Smooth muscle cell (in vitro differentiated cells): ENCODE measurements around the gene SLMAP. TPM values are rescaled to one million over a fixed set of nuclear protein-coding genes. Genes with fewer than 3 reads are reported as not detected.

Source experiments
- DNase-seq: peaks from one replicate; lab custom pipeline; 2025; ENCODE audit not compliant: unreplicated experiment; lab: John Stamatoyannopoulos, UW
- H2AFZ ChIP-seq: fragments of 200-600 bp; sonication (generic); 2 replicates; pipeline ENCODE4 v1.6.0; 2016; ENCODE audit warnings: antibody characterized with exemption, low read depth, mild to moderate bottlenecking
- H3F3A ChIP-seq: fragments of 200-600 bp; sonication (generic); 2 replicates; pipeline ENCODE4 v1.6.0; 2017; ENCODE audit warnings: antibody characterized with exemption, low read depth
- H3K27ac ChIP-seq: fragments of 200-600 bp; sonication (generic); 2 replicates; pipeline ENCODE4 v1.5.1; 2016; ENCODE audit warnings: low read depth, mild to moderate bottlenecking
- H3K27me3 ChIP-seq: fragments of 200-600 bp; sonication (generic); 2 replicates; pipeline ENCODE4 v1.6.1; 2016; ENCODE audit warnings: low read depth, mild to moderate bottlenecking
- H3K36me3 ChIP-seq: fragments of 200-600 bp; sonication (generic); 2 replicates; pipeline ENCODE4 v1.5.1; 2016; ENCODE audit warnings: low read depth
- H3K4me1 ChIP-seq: fragments of 200-600 bp; sonication (generic); 2 replicates; pipeline ENCODE4 v1.5.1; 2016; ENCODE audit warnings: low read depth
- H3K4me2 ChIP-seq: fragments of 200-600 bp; sonication (generic); 2 replicates; pipeline ENCODE4 v1.6.0; 2016; ENCODE audit warnings: mild to moderate bottlenecking
- H3K4me3 ChIP-seq: fragments of 200-600 bp; sonication (generic); 2 replicates; pipeline ENCODE4 v1.5.1; 2016; ENCODE audit warnings: mild to moderate bottlenecking
- H3K79me2 ChIP-seq: fragments of 200-600 bp; sonication (generic); 2 replicates; pipeline ENCODE4 v1.6.0; 2016; ENCODE audit warnings: low read depth, mild to moderate bottlenecking
- H3K9ac ChIP-seq: fragments of 200-600 bp; sonication (generic); 2 replicates; pipeline ENCODE4 v1.6.0; 2016; ENCODE audit warnings: low read depth
- H3K9me3 ChIP-seq: fragments of 200-600 bp; sonication (generic); replicated peaks from 2 replicates; pipeline ENCODE4 v1.5.1; 2016; ENCODE audit warnings: low read depth
- H4K20me1 ChIP-seq: fragments of 200-600 bp; sonication (generic); 2 replicates; pipeline ENCODE4 v1.6.0; 2016; ENCODE audit warnings: low read depth
- CTCF ChIP-seq: fragments of 200-600 bp; sonication (generic); IDR thresholded peaks from 2 replicates; pipeline ENCODE4 v1.5.1; 2017; ENCODE audit warnings: borderline replicate concordance, mild to moderate bottlenecking, antibody characterized with exemption; ENCODE audit not compliant: insufficient read depth, poor library complexity, severe bottlenecking
- WGBS: methylation state at CpG from one replicate; pipeline ENCODE4 v1.1.7; 2016; ENCODE audit warnings: low lambda C conversion rate; 5-methylcytosine and 5-hydroxymethylcytosine counted together
- polyA plus RNA-seq: library from polyadenylated mRNA; unstranded; fragments of >200 nt; fragmentation: Nextera tagmentation; extraction: Ambion mirVana; gene quantifications from 2 replicates; pipeline ENCODE4 v1.2.1, GENCODE V29; 2016
- total RNA-seq: library from RNA; depleted of rRNA; stranded (reverse); fragments of >200 nt; gene quantifications from 2 replicates; pipeline ENCODE4 v1.2.3, GENCODE V29; 2014

The SLMAP gene
- total and polyA plus RNA-seq, 2 experiments from 2014 or later, result 19.9 to 42.8 TPM

GRCh38 chr3:57942388-57942787 is 186.3 kb downstream of the SLMAP start:
- H3K27ac ChIP-seq, result no peak overlapping the region
- no peaks in the 10 kb centered on the region for H3K27me3 ChIP-seq
- no peak overlapping the region for H2AFZ ChIP-seq
- no peaks in the 10 kb centered on the region for H3K4me1 ChIP-seq
- H3F3A ChIP-seq, result no peaks in the 10 kb centered on the region
- no peak overlapping the region for H3K4me3 ChIP-seq
- no peaks in the 10 kb centered on the region for H3K36me3 ChIP-seq
- no peak overlapping the region for H3K4me2 ChIP-seq
- H3K79me2 ChIP-seq, result no peaks in the 10 kb centered on the region
- no peaks in the 10 kb centered on the region for H4K20me1 ChIP-seq
- H3K9ac ChIP-seq, result no peak overlapping the region
- no peaks in the 10 kb centered on the region for H3K9me3 ChIP-seq
- DNase-seq, result no peak
- TF ChIP-seq CTCF, result no peak

DNA sequence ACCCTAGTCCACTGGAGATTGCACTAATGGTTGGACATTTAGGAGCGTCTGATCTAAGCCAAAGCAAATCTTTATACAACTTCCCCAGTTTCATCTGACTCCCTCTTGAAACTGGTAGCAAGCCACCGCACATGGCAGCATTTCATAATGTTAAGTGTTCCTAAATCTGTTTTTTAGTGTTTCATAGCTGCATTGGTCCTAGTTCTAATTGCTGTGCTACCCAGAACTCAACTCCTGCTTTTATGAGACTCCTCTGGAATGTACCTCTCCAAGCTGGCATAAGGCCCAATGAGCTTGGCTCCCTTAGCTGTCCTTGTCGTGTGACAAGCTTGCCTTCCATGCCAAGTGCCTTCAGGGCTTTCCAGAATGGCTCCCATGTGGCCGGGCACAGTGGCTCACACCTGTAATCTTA is 186.8 kb downstream of the SLMAP start:
- H3K9me3 ChIP-seq, result no peaks in the 10 kb centered on the region
- no peaks in the 10 kb centered on the region for H3K4me1 ChIP-seq
- no peak for TF ChIP-seq CTCF
- H3K27me3 ChIP-seq, result no peaks in the 10 kb centered on the region
- H3K9ac ChIP-seq, result no peak overlapping the region
- no peaks in the 10 kb centered on the region for H4K20me1 ChIP-seq
- no peak overlapping the region for H3K27ac ChIP-seq
- 93% methylated on average over 4 of the region's 4 CpGs for WGBS
- no peak for DNase-seq
- no peak overlapping the region for H2AFZ ChIP-seq
- H3K4me2 ChIP-seq, result no peak overlapping the region
- H3K79me2 ChIP-seq, result no peaks in the 10 kb centered on the region
- H3K4me3 ChIP-seq, result no peak overlapping the region
- no peaks in the 10 kb centered on the region for H3K36me3 ChIP-seq
- H3F3A ChIP-seq, result peaks cover under 1% of the 10 kb centered on the region

DNA sequence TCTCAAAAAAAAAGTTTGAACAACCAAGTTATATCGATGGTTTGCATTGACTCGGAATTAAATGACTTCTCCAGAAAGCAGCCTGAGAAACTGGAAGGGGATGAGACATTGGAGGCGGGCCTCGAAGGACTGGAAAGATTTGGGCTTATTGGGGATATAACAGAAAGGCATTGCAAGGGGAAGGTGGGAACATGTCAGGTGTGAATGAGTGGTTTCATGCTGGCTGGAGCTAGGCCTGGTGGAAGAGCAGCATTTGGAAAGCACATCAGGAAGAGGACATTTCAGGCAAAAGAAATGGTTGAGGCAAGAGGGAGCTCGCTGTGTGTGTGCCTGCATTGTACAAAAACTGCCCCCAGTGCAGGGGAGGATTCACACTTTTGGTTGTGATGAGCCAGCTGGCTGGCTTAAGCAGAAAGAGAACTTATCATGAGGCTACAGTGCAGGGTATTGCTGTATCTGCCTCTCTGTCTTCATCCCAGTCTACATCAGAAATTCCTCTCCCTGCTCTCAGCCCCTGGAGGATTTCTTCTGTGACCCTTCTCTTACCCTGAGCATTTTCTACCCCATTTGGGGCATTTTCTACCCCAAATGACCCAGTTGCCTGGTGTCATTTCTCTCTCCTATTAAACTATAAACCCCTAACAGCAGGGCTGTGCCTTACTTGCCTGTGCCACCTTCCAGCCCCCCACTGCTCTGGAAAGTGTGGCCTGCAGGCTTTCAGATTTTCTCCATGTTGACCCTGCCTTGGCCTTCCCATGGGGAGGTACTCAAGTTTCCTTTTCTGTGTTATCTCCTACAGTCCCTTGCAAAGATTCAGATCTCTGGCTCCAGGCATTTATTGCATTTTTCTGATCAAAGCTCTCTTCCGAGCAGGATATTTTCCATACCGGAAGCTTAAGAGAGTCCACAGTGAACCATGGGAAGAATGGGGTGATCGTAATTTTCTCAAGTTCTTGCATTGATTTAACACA is 187.7 kb downstream of the SLMAP start:
- no peak for DNase-seq
- H3K9me3 ChIP-seq, result no peaks in the 10 kb centered on the region
- peak overlapping the region; percentile 18 for H3K4me2 ChIP-seq
- no peaks in the 10 kb centered on the region for H4K20me1 ChIP-seq
- H3F3A ChIP-seq, result peaks cover 9% of the 10 kb centered on the region
- TF ChIP-seq CTCF, result no peak
- H3K4me3 ChIP-seq, result no peak overlapping the region
- peak overlapping the region; percentile 30 for H3K27ac ChIP-seq
- H2AFZ ChIP-seq, result no peak overlapping the region
- H3K4me1 ChIP-seq, result peaks cover 9% of the 10 kb centered on the region
- no peaks in the 10 kb centered on the region for H3K36me3 ChIP-seq
- no peaks in the 10 kb centered on the region for H3K79me2 ChIP-seq
- H3K27me3 ChIP-seq, result no peaks in the 10 kb centered on the region
- H3K9ac ChIP-seq, result no peak overlapping the region
- WGBS, result 61% methylated on average over 8 of the region's 8 CpGs
